Left lobe of liver (tissue), 2 donors: ENCODE data around the gene KLKB1. TPM values are rescaled to one million over a fixed set of nuclear protein-coding genes. Genes with fewer than 3 reads are reported as not detected.
"Not testable (repeated sequence)": the region's sequence is repeated elsewhere in the genome, so short reads cannot be mapped to it uniquely, and the experiment has no call there.

Source experiments
- ATAC-seq: fragments of 200-7000 bp; cut with Tn5 transposase; one replicate; pipeline ENCODE4 v1.9.1; 2020; ENCODE audit warnings: mild to moderate bottlenecking, moderate library complexity
- DNase-seq: peaks from one replicate; pipeline ENCODE4 v3.0.0-alpha.2; 2020; ENCODE audit warnings: low spot score
- total RNA-seq: library from RNA; stranded (reverse); gene quantifications from one replicate; pipeline ENCODE4 v1.2.1, GENCODE V29; 2021
- donor health status: DM: no; HTN: no; CAD: no; lungs with moderate emphysema.
- donor health status: DM: no; HTN: yes; CAD: no.

KLKB1 gene
- total RNA-seq, 1 donor from 2014 or later: 102 TPM

- peak; percentile 77 for ATAC-seq
These were observed 652 bp upstream of the KLKB1 start for GRCh38 chr4:186226521-186227189.

GRCh38 chr4:186227744-186228513, 622 bp downstream of the KLKB1 start:
- ATAC-seq (peak; percentile 38), DNase-seq (no peak)

More at GRCh38 chr4:186226521-186227189, 652 bp upstream of the KLKB1 start:
- peak; percentile 81 for DNase-seq

- ATAC-seq (peak; percentile 48), DNase-seq (no peak)
These were observed 1.2 kb downstream of the KLKB1 start for GRCh38 chr4:186228514-186228894.

- ATAC-seq: peak; percentile 80
- DNase-seq: no peak
These were observed 7.1 kb downstream of the KLKB1 start for GRCh38 chr4:186234367-186234766.

- ATAC-seq (peak; percentile 69), DNase-seq (no peak)
These were observed 8.8 kb downstream of the KLKB1 start for GRCh38 chr4:186236126-186236525.

- DNase-seq (no peak), ATAC-seq (peak; percentile 40)
These were observed 13.1 kb downstream of the KLKB1 start for GRCh38 chr4:186240452-186240847.

- DNase-seq (no peak), ATAC-seq (peak; percentile 12)
These were observed 13.7 kb downstream of the KLKB1 start for GRCh38 chr4:186240848-186241491.

- no peak for DNase-seq
- no peak for ATAC-seq
These were observed 14.3 kb downstream of the KLKB1 start for GRCh38 chr4:186241616-186242015.

- not testable (repeated sequence) for ATAC-seq, DNase-seq
These were observed 14.7 kb downstream of the KLKB1 start for GRCh38 chr4:186242031-186242430.

- ATAC-seq: no peak
These were observed 16.0 kb downstream of the KLKB1 start for GRCh38 chr4:186243331-186243730.

GRCh38 chr4:186244835-186245234, 17.5 kb downstream of the KLKB1 start:
- DNase-seq: no peak
- no peak for ATAC-seq

More at GRCh38 chr4:186243331-186243730, 16.0 kb downstream of the KLKB1 start:
- no peak for DNase-seq

- DNase-seq, ATAC-seq: not testable (repeated sequence)
These were observed 19.9 kb downstream of the KLKB1 start for GRCh38 chr4:186247062-186247752.

- no peak for ATAC-seq
- DNase-seq: no peak
These were observed 21.3 kb downstream of the KLKB1 start for GRCh38 chr4:186248643-186249042.

- no peak for DNase-seq
- peak; percentile 18 for ATAC-seq
These were observed 22.8 kb downstream of the KLKB1 start for GRCh38 chr4:186249785-186250754.

GRCh38 chr4:186250760-186251159, 23.5 kb downstream of the KLKB1 start:
- ATAC-seq: peak; percentile 61
- no peak for DNase-seq

- ATAC-seq (no peak), DNase-seq (no peak)
These were observed 27.8 kb downstream of the KLKB1 start for GRCh38 chr4:186255122-186255521.

GRCh38 chr4:186258216-186258811, 31.0 kb downstream of the KLKB1 start:
- DNase-seq (no peak), ATAC-seq (peak; percentile 24)

GRCh38 chr4:186260117-186260503, 32.8 kb downstream of the KLKB1 start:
- ATAC-seq (peak; percentile 66), DNase-seq (peak; percentile 81)
